Hematopoietic multipotent progenitor cell (in vitro differentiated cells): ENCODE results near the gene TXNDC11. TPM values are rescaled to one million over a fixed set of nuclear protein-coding genes. Genes with fewer than 3 reads are reported as not detected.

Experiments used
- DNase-seq, 3 donors: peaks; one replicate each; pipeline ENCODE4 v3.0.0-alpha.2; 2011 to 2015; ENCODE audit warnings: low read depth in 2 of 3, low spot score in 2 of 3
- total RNA-seq: library from RNA; depleted of rRNA; stranded (reverse); fragments of >200 nt; gene quantifications from one replicate; pipeline ENCODE4 v1.2.3, GENCODE V29; 2012

The TXNDC11 gene
- total RNA-seq, 1 donor, result 35.0 TPM

- DNase-seq, result no peak
Observed at GRCh38 chr16:11675561-11676511, 66.8 kb downstream of the TXNDC11 start.

GRCh38 chr16:11674818-11675560 lies 67.7 kb downstream of the TXNDC11 start:
- DNase-seq, result no peak

- DNase-seq, result no peak
Observed at GRCh38 chr16:11674001-11674817, 68.4 kb downstream of the TXNDC11 start.

GRCh38 chr16:11673091-11674000 lies 69.3 kb downstream of the TXNDC11 start:
- DNase-seq, result no peak

GRCh38 chr16:11672206-11673090 lies 70.2 kb downstream of the TXNDC11 start:
- peak in 1 of 3 donors; percentile 48 for DNase-seq

- no peak for DNase-seq
Observed at GRCh38 chr16:11671676-11672075, 71.0 kb downstream of the TXNDC11 start.

- no peak for DNase-seq
Observed at GRCh38 chr16:11671271-11671670, 71.4 kb downstream of the TXNDC11 start.

- DNase-seq, result no peak
Observed at GRCh38 chr16:11670171-11671131, 72.2 kb downstream of the TXNDC11 start.

- no peak for DNase-seq
Observed at GRCh38 chr16:11669380-11670146, 73.1 kb downstream of the TXNDC11 start.

- DNase-seq, result no peak
Observed at GRCh38 chr16:11668623-11669379, 73.9 kb downstream of the TXNDC11 start.

- DNase-seq, result peak; percentile 65 to 89 (median 84)
Observed at GRCh38 chr16:11667824-11668622, 74.6 kb downstream of the TXNDC11 start, which contains the start of gene SNN. TSS of gene SNN (plus strand) at chr16:11668455. CDS start at chr16:11676060, 7,605 bp downstream.

GRCh38 chr16:11667221-11667823 lies 75.3 kb downstream of the TXNDC11 start:
- DNase-seq, result no peak

GRCh38 chr16:11666103-11667055 lies 76.3 kb downstream of the TXNDC11 start:
- DNase-seq, result no peak

GRCh38 chr16:11665071-11665491 lies 77.6 kb downstream of the TXNDC11 start:
- no peak for DNase-seq
